K562 (cell line): ENCODE data around the gene NEU1. TPM values are rescaled to one million over a fixed set of nuclear protein-coding genes. Genes with fewer than 3 reads are reported as not detected.

Experiments
- BMI1 ChIP-seq: fragments of 150-350 bp; IDR thresholded peaks from 2 replicates; pipeline ENCODE4 v1.6.1; 2014; ENCODE audit warnings: low read length
- CREB3 ChIP-seq: fragments of 450-650 bp; conservative IDR thresholded peaks from 2 replicates; pipeline ENCODE4 v1.6.1; 2016; ENCODE audit warnings: missing genetic modification characterization, low read depth, mild to moderate bottlenecking, missing compliant biosample characterization, moderate library complexity
- FOXM1 ChIP-seq, 2 experiments: fragments of 450-650 bp in 1 of 2; sonication (generic) in 1 of 2; formaldehyde crosslinking in 1 of 2; IDR thresholded peaks; 2 replicates each; pipeline versions ENCODE4 v1.6.1 to v1.9.0; 2017 to 2022; ENCODE audit warnings: low read depth in 2 of 2, mild to moderate bottlenecking in 2 of 2, missing genetic modification reagents in 1 of 2, moderate library complexity in 1 of 2
- GABPA ChIP-seq: fragments of 200-800 bp; sonication (Bioruptor generic); conservative IDR thresholded peaks from 2 replicates; pipeline ENCODE4 v1.6.1; 2016; ENCODE audit warnings: low read depth, missing genetic modification characterization, missing compliant biosample characterization
- HLTF ChIP-seq: fragments of 450-650 bp; IDR thresholded peaks from 2 replicates; pipeline ENCODE4 v1.6.1; 2016
- HNRNPUL1 ChIP-seq: fragments of 200-400 bp; formaldehyde crosslinking; IDR thresholded peaks from 2 replicates; pipeline ENCODE4 v1.6.1; 2017; ENCODE audit warnings: low read length
- L3MBTL2 ChIP-seq: fragments of 450-650 bp; IDR thresholded peaks from 2 replicates; pipeline ENCODE4 v1.6.1; 2016; ENCODE audit warnings: mild to moderate bottlenecking, moderate library complexity
- MCM3 ChIP-seq: fragments of 450-650 bp; IDR thresholded peaks from 2 replicates; pipeline ENCODE4 v1.6.1; 2016
- NELFE ChIP-seq: IDR thresholded peaks from 2 replicates; pipeline ENCODE4 v1.6.1; 2011; ENCODE audit warnings: mild to moderate bottlenecking; ENCODE audit not compliant: insufficient read depth, insufficient read length
- NR0B1 ChIP-seq: fragments of 450-650 bp; IDR thresholded peaks from one replicate; pipeline ENCODE4 v1.6.1; 2018; ENCODE audit warnings: mild to moderate bottlenecking, moderate library complexity; ENCODE audit not compliant: partially characterized antibody
- PHF21A ChIP-seq: fragments of 450-650 bp; IDR thresholded peaks from 2 replicates; pipeline ENCODE4 v1.6.1; 2017; ENCODE audit warnings: low read depth, borderline replicate concordance
- PYGO2 ChIP-seq: fragments of 450-650 bp; IDR thresholded peaks from 2 replicates; pipeline ENCODE4 v1.6.1; 2016; ENCODE audit warnings: mild to moderate bottlenecking, missing genetic modification characterization, moderate library complexity, missing compliant biosample characterization
- RBM14 ChIP-seq: fragments of 200-400 bp; formaldehyde crosslinking; IDR thresholded peaks from 2 replicates; pipeline ENCODE4 v1.6.1; 2018; ENCODE audit warnings: low read depth, mild to moderate bottlenecking, low read length, moderate library complexity, borderline replicate concordance; ENCODE audit not compliant: insufficient read depth
- RNF219 ChIP-seq: fragments of 250-450 bp; sonication (Bioruptor Pico); IDR thresholded peaks from 2 replicates; pipeline ENCODE4 v1.5.0; 2022; ENCODE audit warnings: mild to moderate bottlenecking
- TAF7 ChIP-seq: fragments of 450-650 bp; IDR thresholded peaks from 2 replicates; pipeline ENCODE4 v1.6.1; 2016; ENCODE audit warnings: missing genetic modification characterization, missing compliant biosample characterization
- TFAP4 ChIP-seq: sonication (generic); formaldehyde crosslinking; IDR thresholded peaks from 2 replicates; pipeline ENCODE4 v1.8.0; 2022; ENCODE audit warnings: missing genetic modification reagents, mild to moderate bottlenecking, moderate library complexity, borderline replicate concordance
- ZNF133 ChIP-seq: fragments of 250-450 bp; sonication (Bioruptor Pico); IDR thresholded peaks from 2 replicates; pipeline ENCODE4 v1.4.0; 2020; ENCODE audit warnings: mild to moderate bottlenecking
- ZNF140 ChIP-seq: fragments of 250-450 bp; sonication (Bioruptor Pico); IDR thresholded peaks from 2 replicates; pipeline ENCODE4 v1.8.0; 2021; ENCODE audit warnings: moderate library complexity, mild to moderate bottlenecking, inconsistent platforms
- ZNF224 ChIP-seq: sonication (generic); formaldehyde crosslinking; IDR thresholded peaks from 2 replicates; pipeline ENCODE4 v1.8.0; 2022; ENCODE audit warnings: mild to moderate bottlenecking, missing genetic modification reagents
- ZNF253 ChIP-seq: fragments of 250-450 bp; sonication (Bioruptor Pico); conservative IDR thresholded peaks from 2 replicates; pipeline ENCODE4 v1.6.1; 2021; ENCODE audit warnings: mild to moderate bottlenecking
- ZNF511 ChIP-seq: sonication (generic); formaldehyde crosslinking; IDR thresholded peaks from 2 replicates; pipeline ENCODE4 v1.8.0; 2022; ENCODE audit warnings: mild to moderate bottlenecking, missing genetic modification reagents
- ZNF764 ChIP-seq: fragments of 250-450 bp; sonication (Bioruptor Pico); IDR thresholded peaks from 2 replicates; pipeline ENCODE4 v1.4.0; 2020; ENCODE audit warnings: low read depth, mild to moderate bottlenecking, moderate library complexity
- polyA plus RNA-seq, 8 experiments: library from polyadenylated mRNA; depleted of rRNA in 4 of 8; stranded (reverse) in 5 of 8; unstranded in 3 of 8; fragments of >200 nt; fragmentation: Nextera tagmentation in 2 of 8; fragmentation: Illumina TruSeq in 1 of 8; extraction: Ambion mirVana in 2 of 8; extraction: Trizol in 1 of 8; gene quantifications; 2 replicates each; pipeline versions ENCODE4 v1.2.1 to v1.2.3, GENCODE V29; 2011 to 2014; ENCODE audit warnings: inconsistent platforms in 1 of 8, missing spikeins in 1 of 8
- total RNA-seq, 7 experiments: library from RNA; depleted of rRNA in 6 of 7; stranded (reverse); fragments of >200 nt in 6 of 7; fragmentation: Illumina TruSeq in 2 of 7; extraction: Trizol in 2 of 7; gene quantifications; 2 replicates each; pipeline versions ENCODE4 v1.2.1 to v1.2.3, GENCODE V29; 2011 to 2021; ENCODE audit warnings: low replicate concordance in 1 of 7

NEU1 gene
- total and polyA plus RNA-seq, 9 of the 15 experiments (the other 6 are each of a cell fraction or from before 2014, with no cell fraction given), result 14.8 to 67.8 (median 51.0) TPM

- TF ChIP-seq ZNF511 (CRISPR knock-in tag), result no peak
- TF ChIP-seq FOXM1 (IDR thresholded peaks at IDR 0.05; ENCODE audit: low read depth), result no peak
- no peak for TF ChIP-seq FOXM1 (CRISPR knock-in tag; IDR thresholded peaks at IDR 0.05; ENCODE audit: low read depth)
- TF ChIP-seq PYGO2 (tag), result no peak
- no peak for TF ChIP-seq ZNF253 (CRISPR knock-in tag)
- TF ChIP-seq NR0B1, result no peak
- TF ChIP-seq ZNF140 (CRISPR knock-in tag), result no peak
- TF ChIP-seq MCM3, result no peak
- TF ChIP-seq NELFE, result no peak
- TF ChIP-seq RNF219, result no peak; the same call in 1 of the 2 replicates
- no peak for TF ChIP-seq RBM14
- TF ChIP-seq TFAP4 (CRISPR knock-in tag), result peak; percentile 61; the same call in 1 of the 2 replicates
- TF ChIP-seq GABPA, result no peak
- no peak for TF ChIP-seq ZNF133 (CRISPR knock-in tag)
- no peak; the same call in 1 of the 2 replicates for TF ChIP-seq HNRNPUL1
- TF ChIP-seq TAF7, result peak; percentile 100
- TF ChIP-seq ZNF224, result no peak
- TF ChIP-seq HLTF, result no peak
- TF ChIP-seq L3MBTL2, result no peak
- TF ChIP-seq PHF21A, result no peak
- TF ChIP-seq BMI1, result no peak
- TF ChIP-seq CREB3 (tag), result peak; percentile 87; the same call in 1 of the 2 replicates
- no peak for TF ChIP-seq ZNF764 (CRISPR knock-in tag)
These were observed 40.4 kb downstream of the NEU1 start (continued) for GRCh38 chr6:31822036-31822821.
